Liver (tissue), 9 donors: ENCODE results near the gene PPIL3. TPM values are rescaled to one million over a fixed set of nuclear protein-coding genes. Genes with fewer than 3 reads are reported as not detected.

Source experiments
- DNase-seq: peaks from one replicate; pipeline ENCODE4 v3.0.0-alpha.2; 2017; ENCODE audit warnings: low spot score
- H3K27ac ChIP-seq, 2 donors: one replicate each; pipeline ENCODE4 v1.7.0; 2013; ENCODE audit warnings: inconsistent platforms in 2 of 2, low read length in 2 of 2, control low read depth in 1 of 2, low read depth in 1 of 2, mild to moderate bottlenecking in 1 of 2
- H3K27me3 ChIP-seq, 4 donors: one replicate each; pipeline versions ENCODE4 v1.6.1 to v1.7.0; 2013; ENCODE audit warnings: low read length in 3 of 4, inconsistent platforms in 1 of 4, mild to moderate bottlenecking in 1 of 4, moderate library complexity in 1 of 4; ENCODE audit not compliant: control insufficient read depth in 4 of 4, insufficient read depth in 4 of 4
- H3K36me3 ChIP-seq, 4 donors: one replicate each; pipeline versions ENCODE4 v1.6.1 to v1.7.0; 2013; ENCODE audit warnings: low read length in 3 of 4, mild to moderate bottlenecking in 3 of 4, low read depth in 1 of 4, moderate library complexity in 1 of 4; ENCODE audit not compliant: control insufficient read depth in 4 of 4, insufficient read depth in 3 of 4
- H3K4me1 ChIP-seq, 4 donors: one replicate each; pipeline versions ENCODE4 v1.6.1 to v1.7.0; 2013; ENCODE audit warnings: low read length in 3 of 4, mild to moderate bottlenecking in 3 of 4, moderate library complexity in 1 of 4; ENCODE audit not compliant: control insufficient read depth in 4 of 4, insufficient read depth in 4 of 4
- H3K4me3 ChIP-seq, 3 donors: one replicate each; pipeline versions ENCODE4 v1.6.1 to v1.7.0; 2013; ENCODE audit warnings: low read length in 3 of 3, control low read depth in 1 of 3, low read depth in 1 of 3, mild to moderate bottlenecking in 1 of 3
- H3K9ac ChIP-seq, 2 donors: one replicate each; pipeline ENCODE4 v1.7.0; 2013; ENCODE audit warnings: low read length in 2 of 2, mild to moderate bottlenecking in 2 of 2, moderate library complexity in 2 of 2, control low read depth in 1 of 2, low read depth in 1 of 2
- H3K9me3 ChIP-seq, 4 donors: one replicate each; pipeline versions ENCODE4 v1.6.1 to v1.7.0; 2013; ENCODE audit warnings: low read length in 3 of 4; ENCODE audit not compliant: control insufficient read depth in 4 of 4
- ATF3 ChIP-seq: IDR thresholded peaks from 2 replicates; pipeline ENCODE4 v1.6.1; 2016; ENCODE audit warnings: antibody characterized with exemption
- CTCF ChIP-seq: fragments of 150-350 bp; IDR thresholded peaks from 2 replicates; pipeline ENCODE4 v1.5.1; 2017; ENCODE audit warnings: improper control_type of control experiment, low read depth, low read length; ENCODE audit not compliant: missing input control
- EGR1 ChIP-seq, 2 donors: IDR thresholded peaks; 2 replicates each; pipeline ENCODE4 v1.6.1; 2016 to 2018; ENCODE audit warnings: antibody characterized with exemption in 2 of 2, low read depth in 2 of 2
- FOXA1 ChIP-seq: IDR thresholded peaks from 2 replicates; pipeline ENCODE4 v1.6.1; 2016; ENCODE audit warnings: antibody characterized with exemption
- FOXA2 ChIP-seq: IDR thresholded peaks from 2 replicates; pipeline ENCODE4 v1.6.1; 2016; ENCODE audit warnings: antibody characterized with exemption
- GABPA ChIP-seq, 2 donors: IDR thresholded peaks in 1 of 2; conservative IDR thresholded peaks in 1 of 2; 2 replicates each; pipeline ENCODE4 v1.6.1; 2016; ENCODE audit warnings: antibody characterized with exemption in 2 of 2, mild to moderate bottlenecking in 1 of 2, moderate library complexity in 1 of 2
- HNF4A ChIP-seq, 2 donors: conservative IDR thresholded peaks; 2 replicates each; pipeline ENCODE4 v1.6.1; 2016; ENCODE audit warnings: antibody characterized with exemption in 2 of 2, mild to moderate bottlenecking in 2 of 2
- HNF4G ChIP-seq: IDR thresholded peaks from 2 replicates; pipeline ENCODE4 v1.6.1; 2016; ENCODE audit warnings: antibody characterized with exemption
- JUND ChIP-seq, 2 donors: IDR thresholded peaks; 2 replicates each; pipeline ENCODE4 v1.6.1; 2016; ENCODE audit warnings: antibody characterized with exemption in 2 of 2
- MAX ChIP-seq: IDR thresholded peaks from 2 replicates; pipeline ENCODE4 v1.6.1; 2016; ENCODE audit warnings: antibody characterized with exemption
- RAD21 ChIP-seq, 2 donors: IDR thresholded peaks; 2 replicates each; pipeline ENCODE4 v1.6.1; 2016; ENCODE audit warnings: antibody characterized with exemption in 2 of 2, mild to moderate bottlenecking in 2 of 2
- SP1 ChIP-seq: IDR thresholded peaks from 2 replicates; pipeline ENCODE4 v1.6.1; 2018; ENCODE audit warnings: antibody characterized with exemption, mild to moderate bottlenecking
- TAF1 ChIP-seq: conservative IDR thresholded peaks from 2 replicates; pipeline ENCODE4 v1.6.1; 2016; ENCODE audit warnings: antibody characterized with exemption, mild to moderate bottlenecking
- ZBTB33 ChIP-seq: IDR thresholded peaks from 2 replicates; pipeline ENCODE4 v1.6.1; 2016; ENCODE audit warnings: antibody characterized with exemption
- WGBS: extraction: QIAGEN DNeasy Blood & Tissue Kit; methylation state at CpG from one replicate; pipeline ENCODE4 v1.1.7; 2013; 5-methylcytosine and 5-hydroxymethylcytosine counted together
- polyA plus RNA-seq, 2 donors: library from polyadenylated mRNA; stranded (reverse) in 1 of 2; unstranded in 1 of 2; fragments of 200-250 nt in 1 of 2; fragments of >200 nt in 1 of 2; fragmentation: Nextera tagmentation in 1 of 2; extraction: Ambion mirVana in 1 of 2; gene quantifications; one replicate each; pipeline versions ENCODE4 v1.2.1 to v1.2.3, GENCODE V29; 2013 to 2015
- total RNA-seq, 2 donors: library from RNA; depleted of rRNA; stranded (reverse); fragments of >200 nt; gene quantifications; one replicate each; pipeline ENCODE4 v1.2.3, GENCODE V29; 2014
- donor health status: healthy.
- donor health status: healthy.
- donor health status: healthy.
- donor health status: healthy.
- donor health status: healthy.

PPIL3 gene
- total and polyA plus RNA-seq, 4 donors = 8.6 to 35.4 (median 19.9) TPM

- no peaks in the 10 kb centered on the region for H3K27me3 ChIP-seq
- H3K9ac ChIP-seq = no peak overlapping the region
- 88% methylated on average over 4 of the region's 4 CpGs for WGBS
- no peaks in the 10 kb centered on the region for H3K9me3 ChIP-seq
- no peak overlapping the region for H3K4me3 ChIP-seq
- no peak overlapping the region for H3K27ac ChIP-seq
- DNase-seq = no peak
- no peak for TF ChIP-seq CTCF
- no peak for TF ChIP-seq JUND (IDR thresholded peaks at IDR 0.05)
- TF ChIP-seq HNF4G = no peak
- TF ChIP-seq FOXA2 = no peak
- no peak for TF ChIP-seq SP1
- TF ChIP-seq RAD21 (IDR thresholded peaks at IDR 0.05) = no peak
- no peak for TF ChIP-seq GABPA (IDR thresholded peaks at IDR 0.05 in 1 of 2, conservative IDR thresholded peaks at IDR 0.05 in 1 of 2)
- no peak for TF ChIP-seq TAF1
- no peak for TF ChIP-seq ZBTB33
- TF ChIP-seq HNF4A (conservative IDR thresholded peaks at IDR 0.05) = no peak
- no peak for TF ChIP-seq ATF3
- no peaks in the 10 kb centered on the region for H3K4me1 ChIP-seq
- peaks cover 9 to 25% (median 21%) of the 10 kb centered on the region in 4 donors for H3K36me3 ChIP-seq
Observed at GRCh38 chr2:200847939-200848338, 40.9 kb downstream of the PPIL3 start.

GRCh38 chr2:200847269-200847668 is 41.6 kb downstream of the PPIL3 start:
- Histone ChIP-seq H3K4me3 (no peak overlapping the region), H3K9me3 (no peaks in the 10 kb centered on the region), H3K9ac (no peak overlapping the region), H3K36me3 (peaks cover 9 to 18% (median 14%) of the 10 kb centered on the region in 4 donors), H3K4me1 (no peaks in the 10 kb centered on the region), H3K27me3 (no peaks in the 10 kb centered on the region), H3K27ac (no peak overlapping the region)
- DNase-seq = no peak
- TF ChIP-seq ZBTB33 (no peak), FOXA1 (no peak), EGR1 (IDR thresholded peaks at IDR 0.05; ENCODE audit: low read depth in 2 of 2) (no peak), RAD21 (IDR thresholded peaks at IDR 0.05) (no peak), CTCF (no peak), MAX (no peak), FOXA2 (no peak), HNF4A (conservative IDR thresholded peaks at IDR 0.05) (no peak), GABPA (IDR thresholded peaks at IDR 0.05 in 1 of 2, conservative IDR thresholded peaks at IDR 0.05 in 1 of 2) (no peak)
